ENCODE data around the gene DDA1.

The DDA1 gene

GRCh38 chr19:17309198-17309964, at the start of gene DDA1:
TSS of gene DDA1 (plus strand) at chr19:17309563. CDS start at chr19:17309655, 92 bp downstream.
- TF ChIP-seq CTCF (conservative IDR thresholded peaks at IDR 0.05; ENCODE audit: low read length) = no peak
- H3K4me3 ChIP-seq (ENCODE audit: low read length) = peak within 1 kb of the TSS; percentile 90
- peak; percentile 100 for DNase-seq (ENCODE audit: low read depth)

GRCh38 chr19:17259934-17260333, 49.4 kb upstream of the DDA1 start:
- no peak overlapping the region for H3K4me3 ChIP-seq (ENCODE audit: low read length)
- TF ChIP-seq CTCF (conservative IDR thresholded peaks at IDR 0.05; ENCODE audit: low read length) = no peak
- no peak for DNase-seq (ENCODE audit: low read depth)

DNA sequence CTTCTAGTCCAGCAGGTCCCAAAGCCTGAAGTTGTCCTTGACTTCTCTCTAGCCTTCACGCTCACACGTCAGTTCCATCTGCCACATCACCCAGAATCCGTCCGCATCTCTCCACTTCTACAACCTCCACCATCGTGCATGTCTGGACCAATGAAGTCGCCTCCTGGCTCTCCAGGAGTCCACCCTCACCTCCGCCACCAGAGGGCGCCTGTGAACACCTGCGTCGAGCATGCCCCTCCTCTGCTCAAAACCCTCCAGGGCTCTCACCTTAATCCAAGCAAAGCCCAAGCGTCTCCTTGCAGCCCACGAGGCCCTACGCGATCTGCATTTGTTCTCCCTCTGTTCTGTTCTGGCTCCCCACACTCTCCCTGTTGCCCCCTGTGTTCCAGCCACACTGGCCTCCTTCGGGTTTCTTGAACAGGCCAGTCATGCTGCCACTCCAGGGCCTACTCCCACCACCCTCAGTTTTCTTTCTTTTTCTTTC, 48.5 kb upstream of the DDA1 start:
- H3K4me3 ChIP-seq (ENCODE audit: low read length) = no peak overlapping the region
- peak; percentile 90 for TF ChIP-seq CTCF (conservative IDR thresholded peaks at IDR 0.05; ENCODE audit: low read length)
- DNase-seq (ENCODE audit: low read depth) = peak; percentile 68

DNA sequence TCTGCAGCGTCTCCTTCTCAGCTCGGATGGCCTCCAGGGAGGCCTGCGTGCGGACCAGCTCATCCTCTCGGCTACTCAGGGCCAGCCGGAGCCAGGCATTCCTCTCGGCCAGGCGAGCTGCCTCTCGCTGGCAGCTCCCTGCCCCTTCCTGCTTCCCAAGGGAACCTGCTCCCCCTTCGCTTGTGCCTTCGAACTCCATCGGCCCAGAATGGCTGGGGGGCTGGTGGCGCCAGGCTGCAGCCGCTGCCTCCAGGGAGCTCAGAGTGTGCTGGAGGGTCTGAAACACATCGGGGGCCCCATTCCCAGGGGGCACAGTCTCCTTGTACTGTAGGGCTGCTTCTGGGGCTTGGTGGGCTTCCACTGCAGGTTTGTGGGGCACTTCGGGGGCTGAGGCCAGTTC, 46.8 kb upstream of the DDA1 start:
- H3K4me3 ChIP-seq (ENCODE audit: low read length) = no peak overlapping the region
- DNase-seq (ENCODE audit: low read depth) = no peak
- no peak for TF ChIP-seq CTCF (conservative IDR thresholded peaks at IDR 0.05; ENCODE audit: low read length)

- DNase-seq (ENCODE audit: low read depth) = no peak
- TF ChIP-seq CTCF (conservative IDR thresholded peaks at IDR 0.05; ENCODE audit: low read length) = no peak
- no peak overlapping the region for H3K4me3 ChIP-seq (ENCODE audit: low read length)
Measured at GRCh38 chr19:17263712-17264640, 45.4 kb upstream of the DDA1 start.

GRCh38 chr19:17264641-17264979, 44.8 kb upstream of the DDA1 start, which contains the start of gene USHBP1:
TSS of gene USHBP1 (minus strand) at chr19:17264745. CDS start at chr19:17264299, 446 bp downstream.
- H3K4me3 ChIP-seq (ENCODE audit: low read length) = no peak within 1 kb of the TSS
- no peak for DNase-seq (ENCODE audit: low read depth)
- no peak for TF ChIP-seq CTCF (conservative IDR thresholded peaks at IDR 0.05; ENCODE audit: low read length)
